HG03354 (cell line): Measurements from ENCODE around the gene STARD3.
"Not testable (repeated sequence)": the region's sequence is repeated elsewhere in the genome, so short reads cannot be mapped to it uniquely, and the experiment has no call there.

ENCODE experiments used
- ATAC-seq: cut with Tn5 transposase; IDR thresholded peaks from one replicate; pipeline ENCODE4 v1.9.1; 2021; ENCODE audit warnings: mild to moderate bottlenecking; ENCODE audit not compliant: unreplicated experiment, poor library complexity, severe bottlenecking

The STARD3 gene

DNA sequence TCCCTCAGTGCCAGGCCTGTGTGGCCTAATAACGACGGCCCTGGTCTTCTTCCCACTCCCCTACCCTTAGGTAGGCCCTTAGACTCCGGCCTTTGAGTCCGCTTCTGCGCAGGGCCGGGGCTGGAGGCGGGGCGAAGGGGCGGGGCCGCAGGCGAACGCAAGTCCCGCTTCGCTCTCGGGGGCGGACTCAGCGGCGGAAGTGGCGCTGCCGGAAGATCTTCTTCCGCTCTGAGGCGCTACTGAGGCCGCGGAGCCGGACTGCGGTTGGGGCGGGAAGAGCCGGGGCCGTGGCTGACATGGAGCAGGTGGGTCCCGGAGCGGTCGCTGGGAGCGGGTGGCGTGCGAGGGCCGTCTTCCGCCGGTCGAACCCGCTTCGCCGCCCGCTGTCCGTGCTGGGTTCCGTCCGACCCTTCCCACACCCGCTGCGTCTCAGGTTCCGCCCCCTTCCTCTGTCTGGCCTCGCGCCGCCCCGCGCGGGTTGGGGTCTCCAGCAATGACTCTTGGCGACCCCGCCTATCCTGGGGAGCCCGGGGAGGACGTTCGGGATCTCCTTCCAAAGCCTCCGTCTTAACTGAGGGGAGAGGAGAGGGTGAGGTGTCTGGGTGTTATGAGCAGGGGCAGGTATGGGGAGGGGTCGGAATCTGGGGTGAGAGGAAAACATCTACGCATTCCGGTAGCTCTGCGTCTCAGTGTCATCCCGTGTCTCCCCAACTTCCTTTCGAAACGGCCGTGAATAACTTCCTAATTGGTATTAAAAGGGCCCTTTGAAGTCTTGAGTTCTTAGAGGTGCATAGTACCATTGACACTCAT is at the start of gene STARD3:
TSS of gene STARD3 (plus strand) at position 218 of the 810 bp plus-strand sequence. CDS start 16,388 bp downstream, outside the sequence.
- ATAC-seq, result peak; percentile 80

GRCh38 chr17:39590180-39590579 is 46.8 kb upstream of the STARD3 start:
- not testable (repeated sequence) for ATAC-seq

DNA sequence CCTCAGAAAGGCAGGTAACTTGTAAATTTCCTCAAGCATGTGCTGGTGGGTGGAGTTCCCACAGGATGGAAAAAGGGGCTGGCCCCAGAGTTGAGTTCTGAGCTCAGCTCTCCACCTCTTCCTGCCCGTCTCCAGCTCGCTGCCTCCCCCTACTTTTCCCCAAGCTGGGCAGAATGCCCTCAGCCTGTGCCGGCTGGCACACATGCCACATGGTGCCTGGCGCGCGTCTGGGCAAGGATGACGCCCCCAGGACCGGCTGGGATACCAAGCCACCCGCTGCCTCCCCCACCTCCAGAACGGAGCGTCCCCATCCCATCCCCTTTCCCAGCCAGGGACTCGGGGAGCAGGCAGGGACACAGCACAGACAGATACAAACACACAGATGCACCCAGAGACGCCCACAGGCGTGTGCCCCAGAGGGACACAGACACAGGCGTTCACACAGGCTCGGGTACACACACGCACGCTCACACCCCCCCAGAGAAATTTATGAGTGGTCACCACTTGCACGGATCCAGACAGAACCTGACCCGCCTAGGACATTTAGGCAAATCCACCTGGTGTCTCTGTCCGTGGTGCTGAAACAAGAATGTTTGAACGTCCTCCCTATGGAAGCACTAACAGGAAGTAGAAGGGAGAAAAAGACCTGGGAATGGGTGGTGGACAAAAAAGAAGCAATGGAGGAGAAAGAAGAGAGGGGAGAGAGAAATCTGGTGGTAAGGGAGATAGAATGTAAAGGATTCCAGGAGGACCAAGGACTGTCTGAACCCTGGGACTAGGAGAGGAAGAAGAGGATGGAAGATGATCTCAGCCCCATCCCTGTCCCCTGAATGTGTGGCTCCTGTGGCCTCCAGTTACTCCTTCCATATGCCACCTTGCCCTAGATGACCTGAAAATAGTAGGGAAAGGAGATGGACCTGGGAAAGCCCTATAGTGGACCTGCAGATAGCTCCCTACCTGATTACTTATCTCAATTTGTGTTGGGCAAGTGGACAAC is 44.7 kb upstream of the STARD3 start:
- ATAC-seq, result no peak

DNA sequence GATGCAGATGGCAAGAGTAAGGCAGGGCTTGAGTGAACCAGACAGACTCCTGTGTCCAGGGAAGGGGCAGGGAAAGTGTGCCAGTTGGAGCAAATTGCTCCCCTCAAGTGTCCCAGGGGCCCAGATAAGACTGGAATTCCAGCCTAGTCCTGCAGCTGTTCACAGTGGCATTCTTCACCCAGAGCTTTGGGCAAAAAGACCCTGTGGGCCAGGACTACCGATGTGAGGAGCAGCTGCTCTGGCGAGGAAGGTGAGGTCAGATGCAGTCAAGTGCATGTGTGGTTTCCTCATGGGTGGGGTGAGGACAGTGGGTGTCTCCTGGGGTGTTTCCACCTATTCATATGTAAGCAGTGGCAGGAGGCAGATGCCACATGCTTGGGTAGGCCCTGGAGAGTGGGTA is 43.6 kb upstream of the STARD3 start:
- ATAC-seq, result no peak

DNA sequence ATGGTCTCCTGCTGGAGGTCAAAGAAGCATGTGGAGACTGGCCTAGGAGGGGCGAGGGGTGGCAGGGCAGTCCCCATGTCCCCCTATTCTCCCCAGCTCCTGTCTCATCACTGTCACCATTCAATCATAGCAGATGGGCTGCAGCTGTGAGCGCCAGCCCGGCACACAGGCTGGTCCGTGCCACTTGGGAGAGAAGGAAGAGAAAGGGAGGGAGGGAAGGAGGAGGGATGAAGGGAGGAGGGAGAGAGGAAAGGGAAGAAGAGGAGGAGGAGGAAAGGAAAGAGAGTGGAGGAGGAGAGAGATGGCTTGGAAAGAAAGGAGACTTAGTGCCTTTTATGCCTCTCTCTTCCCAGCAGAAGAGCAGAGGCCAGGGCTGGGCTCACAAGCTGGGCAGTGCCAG is 41.6 kb upstream of the STARD3 start:
- ATAC-seq, result no peak

- ATAC-seq, result no peak
Observed at GRCh38 chr17:39595928-39596510, 40.9 kb upstream of the STARD3 start.

DNA sequence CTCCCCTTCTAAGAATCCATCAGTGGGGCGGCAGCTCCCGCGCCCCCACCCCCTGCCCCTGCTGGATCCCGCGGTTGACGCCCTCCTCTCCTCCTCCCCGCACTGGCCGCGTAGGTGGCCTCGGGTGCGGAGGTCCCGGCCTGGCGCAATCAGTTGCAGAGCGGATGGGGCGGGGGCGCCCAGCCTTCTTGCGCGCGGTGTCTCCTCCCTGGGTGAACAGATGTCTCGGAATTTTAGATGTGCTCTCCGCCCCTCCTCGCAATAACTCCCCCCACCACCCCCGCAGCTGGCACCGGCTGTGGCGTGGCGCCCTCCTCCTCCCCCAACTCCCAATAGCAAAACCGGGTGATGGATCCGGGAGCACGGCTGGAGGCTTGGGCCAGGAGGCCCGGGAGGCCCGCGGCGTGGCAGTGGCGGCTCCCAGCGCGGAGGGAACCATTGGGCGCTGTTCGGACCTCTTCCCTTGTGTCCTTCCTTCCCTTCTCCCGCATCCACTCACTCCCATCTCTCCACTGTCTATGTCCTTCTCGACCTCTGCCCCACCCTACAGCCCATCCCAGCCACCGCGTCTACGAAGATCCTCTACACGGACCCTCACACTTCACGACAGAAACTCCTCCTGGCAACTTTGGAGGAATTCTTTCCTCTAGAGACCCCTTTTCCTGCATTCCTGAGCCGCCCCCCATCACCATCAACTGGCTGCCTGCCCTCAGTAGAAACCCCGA is 40.2 kb upstream of the STARD3 start:
- ATAC-seq, result no peak

DNA sequence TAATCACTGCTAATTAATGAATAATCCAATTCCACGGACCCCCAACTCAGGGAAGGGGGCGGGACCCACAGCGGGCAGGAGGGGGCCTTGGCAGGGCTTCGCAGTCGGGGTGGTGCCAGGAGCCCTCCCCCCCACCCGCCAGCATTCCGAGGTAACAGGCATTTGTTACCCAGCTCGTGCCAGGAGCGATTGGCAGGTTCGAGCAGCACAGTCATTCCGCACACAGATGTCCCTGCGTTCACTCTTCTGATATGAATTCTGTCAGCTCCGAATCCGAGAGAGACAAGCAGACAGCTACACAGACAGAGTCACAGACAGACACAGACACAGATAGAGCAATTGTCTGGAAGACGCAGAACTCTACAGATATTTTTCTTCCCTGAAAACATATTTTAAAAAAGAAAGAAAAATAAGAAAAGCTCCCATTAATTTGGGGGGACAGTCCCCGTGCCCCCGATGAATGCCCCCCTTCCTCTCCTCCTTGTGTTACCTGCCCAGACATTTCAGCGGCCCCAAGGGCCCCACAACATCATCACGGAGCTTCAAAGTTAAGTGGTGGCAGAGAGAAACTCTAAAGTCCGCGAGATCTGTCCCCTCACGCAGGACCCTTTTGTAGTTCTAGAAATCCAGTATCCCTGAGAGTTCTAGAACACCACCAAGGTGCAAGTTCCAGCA is 39.4 kb upstream of the STARD3 start:
- no peak for ATAC-seq

- no peak for ATAC-seq
Observed at GRCh38 chr17:39598047-39598481, 38.9 kb upstream of the STARD3 start.

DNA sequence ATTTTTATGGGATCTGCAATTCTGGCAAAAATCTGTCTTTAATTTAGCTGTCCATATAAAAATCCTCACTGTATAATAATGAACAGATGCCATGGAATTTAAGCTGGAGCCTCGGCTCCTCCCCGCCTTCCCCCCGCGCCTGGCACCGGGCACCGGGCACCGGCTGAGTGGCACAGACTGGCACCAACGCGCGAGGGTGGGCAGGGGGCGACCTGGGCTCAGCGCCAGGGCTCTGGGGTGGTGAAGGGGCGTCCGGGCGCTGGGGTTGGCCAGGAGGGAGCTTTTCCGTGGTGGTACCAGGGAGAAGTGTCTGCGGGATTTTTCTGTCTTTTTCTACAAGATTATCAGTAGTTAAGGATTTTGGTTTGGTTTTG is 38.3 kb upstream of the STARD3 start:
- no peak for ATAC-seq

DNA sequence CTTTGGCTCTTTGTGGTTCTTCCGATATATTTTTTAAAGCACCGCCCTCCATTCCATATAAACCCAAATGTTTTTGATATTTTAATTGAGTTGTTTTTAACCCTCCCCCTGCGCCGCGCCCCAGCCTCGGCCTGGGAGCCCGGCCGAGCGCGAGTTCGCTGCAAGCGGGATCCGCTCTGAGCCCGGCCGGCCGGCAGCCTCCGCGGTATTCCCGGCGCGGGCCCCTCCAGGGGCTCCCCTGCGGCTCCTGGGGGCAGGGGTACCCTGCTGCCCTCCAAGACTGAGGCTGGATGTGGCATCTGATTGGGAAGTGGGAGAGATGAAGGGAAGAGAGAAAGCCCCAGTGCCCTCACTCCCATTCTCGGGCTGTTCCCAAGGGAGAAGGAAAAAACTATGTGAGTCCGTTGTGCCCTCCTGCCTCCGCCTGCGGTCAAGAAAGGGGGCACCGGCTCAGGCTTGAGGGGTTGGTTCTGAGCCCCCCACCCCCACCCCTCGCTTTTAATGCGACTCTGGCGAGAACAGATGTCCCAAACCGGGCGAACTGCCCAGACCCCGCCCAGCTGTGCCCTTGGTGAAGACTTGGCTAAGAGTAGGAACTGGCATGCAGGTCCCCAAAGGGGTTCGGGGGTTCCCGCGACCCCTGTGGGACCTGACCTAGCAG is 37.8 kb upstream of the STARD3 start:
- ATAC-seq, result no peak

DNA sequence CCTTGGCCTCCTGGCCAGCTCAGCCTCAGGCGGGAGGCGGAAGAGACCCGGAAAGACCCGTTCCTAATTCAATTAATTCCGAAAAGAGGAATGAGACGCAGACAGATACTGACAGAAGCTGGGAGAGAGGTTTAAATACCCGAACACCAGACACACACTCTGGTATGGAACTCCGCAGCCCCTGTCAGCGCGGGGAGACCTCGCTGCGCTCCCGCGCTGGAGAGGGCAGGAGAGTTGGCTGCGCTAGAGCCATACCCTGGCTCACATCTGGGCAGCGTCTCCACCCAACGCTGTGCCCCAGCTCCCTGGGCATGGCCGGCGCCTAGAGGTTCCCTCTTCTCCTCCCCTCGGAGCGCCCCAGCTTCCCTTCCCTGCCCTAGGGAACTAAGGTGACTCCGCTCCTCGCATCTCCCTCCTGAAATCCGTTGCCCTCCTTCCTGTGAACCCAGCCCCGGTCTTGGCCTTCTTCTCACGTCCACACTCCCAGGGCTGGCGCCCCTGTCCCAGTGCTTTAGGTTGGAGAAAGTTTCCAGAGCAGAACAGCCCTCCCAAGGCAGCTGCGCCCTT is 37.2 kb upstream of the STARD3 start:
- ATAC-seq, result no peak

DNA sequence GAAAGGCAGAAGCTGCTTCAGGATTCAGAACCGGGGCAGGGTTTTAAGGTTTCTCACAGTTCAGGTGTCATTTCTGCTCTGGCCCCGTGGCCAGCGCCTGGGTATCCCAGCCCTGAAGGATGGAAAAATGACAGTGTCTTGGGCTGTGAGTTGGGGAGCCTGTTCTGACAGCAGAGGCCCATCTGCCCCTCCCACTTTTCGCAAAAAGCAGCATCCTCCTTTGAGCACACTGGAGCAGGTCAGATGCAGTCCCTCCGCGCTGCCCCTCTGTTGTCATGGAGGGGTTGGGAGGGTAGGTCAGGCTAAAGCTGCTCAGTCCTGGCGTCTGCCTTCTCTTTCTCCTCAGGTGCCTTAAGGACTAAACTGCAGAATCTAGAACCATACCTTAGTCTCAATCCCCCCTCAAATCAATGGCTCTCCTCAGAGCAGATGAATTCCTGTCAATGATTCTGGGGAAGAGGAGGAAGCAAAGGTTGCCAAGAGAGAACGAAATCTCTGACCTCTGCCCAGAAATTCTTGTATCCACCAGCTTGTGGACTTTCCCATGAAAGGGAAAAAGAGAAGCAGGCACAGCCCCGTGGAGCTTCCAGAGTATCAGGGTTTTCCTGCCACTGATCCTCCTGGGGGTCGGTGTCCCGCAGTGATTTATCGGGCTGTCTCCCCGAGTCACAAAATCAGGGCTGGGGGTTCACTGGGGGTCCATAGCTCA is 36.5 kb upstream of the STARD3 start:
- no peak for ATAC-seq

DNA sequence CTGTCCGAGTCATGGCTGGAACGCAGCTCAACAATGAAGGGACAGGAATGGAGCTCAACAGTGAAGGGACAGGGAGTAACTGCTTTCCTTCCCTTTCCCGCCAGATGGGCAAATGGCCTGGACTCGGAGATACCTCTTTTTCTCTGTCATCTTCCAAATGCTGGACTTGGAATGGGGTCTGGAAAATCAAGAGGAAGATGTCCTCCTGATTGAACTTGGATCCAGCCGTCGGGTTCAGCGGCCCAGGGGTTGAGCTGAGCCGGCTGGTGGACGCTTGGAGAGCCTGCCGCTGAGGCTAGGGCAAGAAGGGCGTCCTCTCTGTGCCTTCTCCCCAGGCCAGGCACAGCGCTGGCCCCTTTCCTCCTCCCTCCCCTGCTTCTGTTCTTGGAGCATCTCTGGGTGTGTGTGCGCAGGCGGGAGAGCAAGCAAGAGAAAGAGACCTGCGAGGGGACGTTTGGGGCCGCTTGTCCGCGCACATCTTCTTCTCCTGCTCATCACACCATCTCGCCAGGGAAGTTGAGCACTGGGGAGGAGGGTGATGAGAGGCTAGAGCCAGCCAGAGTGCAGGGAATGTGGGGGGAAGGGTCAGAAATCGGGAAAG is 35.8 kb upstream of the STARD3 start:
- no peak for ATAC-seq

GRCh38 chr17:39601758-39602532 is 35.0 kb upstream of the STARD3 start:
- ATAC-seq, result no peak

GRCh38 chr17:39602533-39603303 is 34.2 kb upstream of the STARD3 start:
- ATAC-seq, result no peak
